GM12878 (cell line): ENCODE results near the gene TMEM132D. TPM values are rescaled to one million over a fixed set of nuclear protein-coding genes. Genes with fewer than 3 reads are reported as not detected.

Experiments
- ATAC-seq: fragments of 200-7000 bp; cut with Tn5 transposase; 3 replicates; pipeline ENCODE4 v1.9.1; 2020; ENCODE audit warnings: mild to moderate bottlenecking, moderate library complexity
- BruUV-seq: library from RNA; stranded (reverse); fragments of 400-500 nt; replicated peaks from 2 replicates; lab custom pipeline; 2021; lab: Mats Ljungman, UMichigan
- CTCF ChIA-PET: fragments of 300-600 bp; sonication (Branson Sonifier 250); formaldehyde crosslinking; extraction: SDS; loops from one replicate; lab custom pipeline; 2021; ENCODE audit warnings: inconsistent platforms; lab: Yijun Ruan, JAX
- POLR2A ChIA-PET: fragments of 350-600 bp; formaldehyde crosslinking; extraction: SDS; loops from one replicate; lab custom pipeline; 2021; ENCODE audit warnings: inconsistent platforms; lab: Charles Lee
- RAD21 ChIA-PET: fragments of 300-600 bp; sonication (Branson Sonifier 250); formaldehyde crosslinking; loops from one replicate; lab custom pipeline; 2023; ENCODE audit warnings: antibody characterized with exemption; ENCODE audit not compliant: unreplicated experiment; lab: Charles Lee
- SMC1A ChIA-PET: fragments of 300-600 bp; sonication (Branson Sonifier 250); formaldehyde crosslinking; loops from one replicate; lab custom pipeline; 2023; ENCODE audit not compliant: unreplicated experiment, uncharacterized antibody; lab: Charles Lee
- DNase-seq: peaks from one replicate; pipeline ENCODE4 v3.0.0-alpha.2; 2011; ENCODE audit warnings: low read depth, low spot score
- FAIRE-seq: peaks from 3 replicates; lab custom pipeline; 2011; peaks lifted over from hg19 to GRCh38; lab: Jason Lieb, UNC
- H2AFZ ChIP-seq: 2 replicates; pipeline ENCODE4 v1.6.0; 2011; ENCODE audit warnings: low read depth, low read length, control low read depth; ENCODE audit not compliant: control insufficient read depth
- H3K27ac ChIP-seq: 2 replicates; pipeline ENCODE4 v1.5.1; 2011; ENCODE audit warnings: control low read depth; ENCODE audit not compliant: control insufficient read depth, insufficient read depth
- H3K27me3 ChIP-seq, 2 experiments: replicated peaks in 1 of 2; 2 replicates each; pipeline versions ENCODE4 v1.6.0 to v1.6.1; 2011; ENCODE audit warnings: low read length in 1 of 2; ENCODE audit not compliant: control insufficient read depth in 2 of 2, insufficient read depth in 2 of 2
- H3K36me3 ChIP-seq, 2 experiments: 2 replicates each; pipeline ENCODE4 v1.5.1; 2011; ENCODE audit warnings: low read length in 1 of 2; ENCODE audit not compliant: control insufficient read depth in 2 of 2, insufficient read depth in 2 of 2
- H3K4me1 ChIP-seq: 2 replicates; pipeline ENCODE4 v1.6.1; 2011; ENCODE audit warnings: mild to moderate bottlenecking, low read length, moderate library complexity, mixed read lengths; ENCODE audit not compliant: control insufficient read depth, insufficient read depth
- H3K4me2 ChIP-seq: 2 replicates; pipeline ENCODE4 v1.6.0; 2011; ENCODE audit warnings: control low read depth; ENCODE audit not compliant: control insufficient read depth, insufficient read depth
- H3K4me3 ChIP-seq: fragments of 200-600 bp; sonication (generic); 2 replicates; pipeline ENCODE4 v1.5.1; 2016
- H3K79me2 ChIP-seq: 2 replicates; pipeline ENCODE4 v1.6.0; 2011; ENCODE audit warnings: low read length; ENCODE audit not compliant: control insufficient read depth, insufficient read depth
- H3K9ac ChIP-seq: 2 replicates; pipeline ENCODE4 v1.8.0; 2011; ENCODE audit warnings: low read length, control low read depth, mixed read lengths; ENCODE audit not compliant: control insufficient read depth, insufficient read depth
- H3K9me3 ChIP-seq: replicated peaks from 3 replicates; pipeline ENCODE4 v1.5.1; 2011; ENCODE audit warnings: mild to moderate bottlenecking, low read length; ENCODE audit not compliant: control insufficient read depth, insufficient read depth
- H4K20me1 ChIP-seq: 2 replicates; pipeline ENCODE4 v1.6.0; 2011; ENCODE audit not compliant: control insufficient read depth, insufficient read depth
- CBX3 ChIP-seq: fragments of 200-600 bp; sonication (generic); IDR thresholded peaks from 2 replicates; pipeline ENCODE4 v1.6.1; 2016; ENCODE audit warnings: low read depth, borderline replicate concordance
- MEF2A ChIP-seq: IDR thresholded peaks from 2 replicates; pipeline ENCODE4 v1.6.1; 2011; ENCODE audit warnings: low read depth, mild to moderate bottlenecking, low read length, moderate library complexity; ENCODE audit not compliant: insufficient read depth
- MLLT1 ChIP-seq: fragments of 450-650 bp; IDR thresholded peaks from 2 replicates; pipeline ENCODE4 v1.6.1; 2016; ENCODE audit warnings: mild to moderate bottlenecking
- WGBS: methylation state at CpG from one replicate; pipeline ENCODE4 v1.1.6; 2016; ENCODE audit warnings: low lambda C conversion rate; ENCODE audit not compliant: insufficient replicate concordance, insufficient coverage; ENCODE audit errors: missing lambda C conversion rate; 5-methylcytosine and 5-hydroxymethylcytosine counted together
- in situ Hi-C: fragments of 300-500 bp; cut with MboI; formaldehyde crosslinking; loops from 9 replicates; pipeline ENCODE4 v1.14.3; 2018; ENCODE audit warnings: mixed read lengths
- intact Hi-C: fragments of 100-400 bp; cut with micrococcal nuclease; formaldehyde crosslinking; loops from one replicate; pipeline ENCODE4 v1.14.2; 2022; ENCODE audit not compliant: unreplicated experiment
- polyA plus RNA-seq, 11 experiments: library from polyadenylated mRNA; depleted of rRNA in 4 of 11; unstranded in 6 of 11; stranded (reverse) in 5 of 11; fragments of >200 nt; fragmentation: Nextera tagmentation in 4 of 11; fragmentation: Illumina TruSeq in 1 of 11; extraction: Ambion mirVana in 4 of 11; extraction: Trizol in 1 of 11; gene quantifications; 1 replicate in 1 of 11; 2 replicates in 10 of 11; pipeline versions ENCODE4 v1.2.1 to v1.2.3, GENCODE V29; 2011 to 2016; ENCODE audit warnings: inconsistent platforms in 2 of 11, missing spikeins in 2 of 11, low read depth in 1 of 11
- total RNA-seq, 4 experiments: library from RNA; depleted of rRNA in 3 of 4; stranded (reverse); fragments of >200 nt in 3 of 4; fragmentation: Illumina TruSeq in 1 of 4; extraction: Trizol in 1 of 4; gene quantifications; 2 replicates each; pipeline versions ENCODE4 v1.2.1 to v1.2.3, GENCODE V29; 2013 to 2021
- TF ChIP-seq, protein P1 (sequence below): fragments of 150-350 bp; IDR thresholded peaks from 2 replicates; pipeline ENCODE4 v1.6.1; 2016; ENCODE audit warnings: low read depth, low read length

Gene TMEM132D
- total and polyA plus RNA-seq, 10 of the 15 experiments (the other 5 are each of a cell fraction or from before 2014, with no cell fraction given): under 0.01 to 0.12 (median 0.02) TPM; not detected in 3

DNA sequence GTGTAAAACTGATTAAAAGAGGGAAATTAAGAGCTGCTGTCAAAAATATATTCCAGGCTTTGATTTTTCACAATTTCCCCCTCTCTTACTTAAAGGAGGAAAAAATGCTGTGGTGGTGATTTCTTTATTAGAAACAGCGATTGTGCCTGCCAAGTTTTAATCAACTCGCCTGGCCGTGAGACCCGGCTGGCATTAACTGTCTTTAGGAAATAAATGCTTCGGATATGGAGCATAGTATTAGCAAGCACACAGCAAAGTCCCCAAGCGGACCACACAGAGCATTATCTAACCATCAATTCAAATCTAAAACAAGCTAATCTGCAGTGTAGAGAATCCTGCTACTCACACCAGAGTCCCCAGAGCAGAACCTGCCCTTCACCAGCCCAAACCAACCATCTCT lies 457.1 kb downstream of the TMEM132D start:
- ChIA-PET RAD21 (no interaction called here), CTCF (no interaction called here), SMC1A (no interaction called here), POLR2A (no interaction called here)
- no peak for DNase-seq
- no TSS peak for BruUV-seq
- H4K20me1 ChIP-seq: no peaks in the 10 kb centered on the region
- H3K27me3 ChIP-seq: no peaks in the 10 kb centered on the region
- H3K9me3 ChIP-seq: no peaks in the 10 kb centered on the region
- no peak overlapping the region for H2AFZ ChIP-seq
- in situ Hi-C loops (no loop called here), intact Hi-C loops (no loop called here)
- no peak overlapping the region for H3K4me2 ChIP-seq
- no peaks in the 10 kb centered on the region for H3K4me1 ChIP-seq
- no peak overlapping the region for H3K27ac ChIP-seq
- H3K4me3 ChIP-seq: no peak overlapping the region
- TF ChIP-seq, protein P1, sequence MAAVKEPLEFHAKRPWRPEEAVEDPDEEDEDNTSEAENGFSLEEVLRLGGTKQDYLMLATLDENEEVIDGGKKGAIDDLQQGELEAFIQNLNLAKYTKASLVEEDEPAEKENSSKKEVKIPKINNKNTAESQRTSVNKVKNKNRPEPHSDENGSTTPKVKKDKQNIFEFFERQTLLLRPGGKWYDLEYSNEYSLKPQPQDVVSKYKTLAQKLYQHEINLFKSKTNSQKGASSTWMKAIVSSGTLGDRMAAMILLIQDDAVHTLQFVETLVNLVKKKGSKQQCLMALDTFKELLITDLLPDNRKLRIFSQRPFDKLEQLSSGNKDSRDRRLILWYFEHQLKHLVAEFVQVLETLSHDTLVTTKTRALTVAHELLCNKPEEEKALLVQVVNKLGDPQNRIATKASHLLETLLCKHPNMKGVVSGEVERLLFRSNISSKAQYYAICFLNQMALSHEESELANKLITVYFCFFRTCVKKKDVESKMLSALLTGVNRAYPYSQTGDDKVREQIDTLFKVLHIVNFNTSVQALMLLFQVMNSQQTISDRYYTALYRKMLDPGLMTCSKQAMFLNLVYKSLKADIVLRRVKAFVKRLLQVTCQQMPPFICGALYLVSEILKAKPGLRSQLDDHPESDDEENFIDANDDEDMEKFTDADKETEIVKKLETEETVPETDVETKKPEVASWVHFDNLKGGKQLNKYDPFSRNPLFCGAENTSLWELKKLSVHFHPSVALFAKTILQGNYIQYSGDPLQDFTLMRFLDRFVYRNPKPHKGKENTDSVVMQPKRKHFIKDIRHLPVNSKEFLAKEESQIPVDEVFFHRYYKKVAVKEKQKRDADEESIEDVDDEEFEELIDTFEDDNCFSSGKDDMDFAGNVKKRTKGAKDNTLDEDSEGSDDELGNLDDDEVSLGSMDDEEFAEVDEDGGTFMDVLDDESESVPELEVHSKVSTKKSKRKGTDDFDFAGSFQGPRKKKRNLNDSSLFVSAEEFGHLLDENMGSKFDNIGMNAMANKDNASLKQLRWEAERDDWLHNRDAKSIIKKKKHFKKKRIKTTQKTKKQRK: no peak
- TF ChIP-seq MLLT1 (no peak), MEF2A (no peak), CBX3 (no peak)
- 28% methylated on average over 6 of the region's 6 CpGs for WGBS
- FAIRE-seq: no peak
- no peaks in the 10 kb centered on the region for H3K36me3 ChIP-seq
- no peak for ATAC-seq
- H3K79me2 ChIP-seq: no peaks in the 10 kb centered on the region
- H3K9ac ChIP-seq: no peak overlapping the region
